ENCODE measurements around the gene ARHGEF11. TPM values are rescaled to one million over a fixed set of nuclear protein-coding genes. Genes with fewer than 3 reads are reported as not detected.

Gene ARHGEF11
- total RNA-seq, 1 experiment from 2014 or later = 25.3 TPM

DNA sequence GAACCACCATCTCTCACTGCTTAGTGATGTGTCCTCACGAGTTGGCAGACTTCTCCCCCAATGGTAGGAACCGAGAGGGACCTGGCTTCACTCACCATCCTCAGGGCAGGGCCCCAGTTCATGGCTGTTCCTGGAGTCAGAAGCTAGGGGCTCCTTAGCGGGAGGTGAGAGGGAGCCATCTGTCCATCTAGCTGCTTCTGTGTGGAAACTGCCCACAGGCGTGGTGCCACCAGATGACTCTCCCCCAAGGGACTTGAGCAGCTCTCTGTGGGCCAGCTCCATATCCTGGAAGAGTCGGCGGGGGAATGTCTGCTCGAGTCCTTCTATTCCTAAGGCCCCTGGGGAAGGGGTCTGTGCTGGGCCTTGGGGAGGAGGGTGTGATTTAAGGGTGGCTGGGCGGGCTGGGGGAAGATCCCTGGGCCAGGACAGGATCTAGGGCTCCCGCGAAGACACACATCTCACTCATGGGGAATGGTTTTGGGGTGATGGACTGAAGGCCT, 108.8 kb downstream of the ARHGEF11 start:
- ChIA-PET POLR2A (ENCODE audit: low non-redundant PET) (interaction anchor here (0.5 kb wide), 1 partner anchor 115 kb away, joined by 3 read pairs; no protein-coding TSS in a partner anchor), CTCF (interaction anchor here (0.6 kb wide), 1 partner anchor 42 kb away, joined by 4 read pairs; no protein-coding TSS in a partner anchor)
- Histone ChIP-seq H3K4me3 (ENCODE audit: low read depth, low read length, poor library complexity, severe bottlenecking) (no peak overlapping the region), H3K4me1 (ENCODE audit: insufficient read depth, low read length, poor library complexity, severe bottlenecking) (no peaks in the 10 kb centered on the region), H3K27me3 (replicated peaks; ENCODE audit: insufficient read depth, low read depth, low read length, poor library complexity) (no peaks in the 10 kb centered on the region), H3K27ac (ENCODE audit: low read depth, low read length, poor library complexity, severe bottlenecking) (no peak overlapping the region), H3K36me3 (ENCODE audit: insufficient read depth, low read length, poor library complexity, severe bottlenecking) (peaks cover 5% of the 10 kb centered on the region), H3K9me3 (ENCODE audit: low read depth, low read length, poor library complexity, severe bottlenecking) (no peaks in the 10 kb centered on the region)
- intact Hi-C loops (cut with micrococcal nuclease; ENCODE audit: unreplicated experiment) = no loop called here
- no TSS peak for BruUV-seq (replicated peaks)
- TF ChIP-seq, protein P1, sequence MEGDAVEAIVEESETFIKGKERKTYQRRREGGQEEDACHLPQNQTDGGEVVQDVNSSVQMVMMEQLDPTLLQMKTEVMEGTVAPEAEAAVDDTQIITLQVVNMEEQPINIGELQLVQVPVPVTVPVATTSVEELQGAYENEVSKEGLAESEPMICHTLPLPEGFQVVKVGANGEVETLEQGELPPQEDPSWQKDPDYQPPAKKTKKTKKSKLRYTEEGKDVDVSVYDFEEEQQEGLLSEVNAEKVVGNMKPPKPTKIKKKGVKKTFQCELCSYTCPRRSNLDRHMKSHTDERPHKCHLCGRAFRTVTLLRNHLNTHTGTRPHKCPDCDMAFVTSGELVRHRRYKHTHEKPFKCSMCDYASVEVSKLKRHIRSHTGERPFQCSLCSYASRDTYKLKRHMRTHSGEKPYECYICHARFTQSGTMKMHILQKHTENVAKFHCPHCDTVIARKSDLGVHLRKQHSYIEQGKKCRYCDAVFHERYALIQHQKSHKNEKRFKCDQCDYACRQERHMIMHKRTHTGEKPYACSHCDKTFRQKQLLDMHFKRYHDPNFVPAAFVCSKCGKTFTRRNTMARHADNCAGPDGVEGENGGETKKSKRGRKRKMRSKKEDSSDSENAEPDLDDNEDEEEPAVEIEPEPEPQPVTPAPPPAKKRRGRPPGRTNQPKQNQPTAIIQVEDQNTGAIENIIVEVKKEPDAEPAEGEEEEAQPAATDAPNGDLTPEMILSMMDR (conservative IDR thresholded peaks at IDR 0.05; ENCODE audit: low read depth, low read length) = no peak
- no peak for TF ChIP-seq EZH2 (IDR thresholded peaks at IDR 0.05; ENCODE audit: borderline replicate concordance, low read depth, low read length, poor library complexity, severe bottlenecking)
- no peak for DNase-seq (ENCODE audit: low spot score)

DNA sequence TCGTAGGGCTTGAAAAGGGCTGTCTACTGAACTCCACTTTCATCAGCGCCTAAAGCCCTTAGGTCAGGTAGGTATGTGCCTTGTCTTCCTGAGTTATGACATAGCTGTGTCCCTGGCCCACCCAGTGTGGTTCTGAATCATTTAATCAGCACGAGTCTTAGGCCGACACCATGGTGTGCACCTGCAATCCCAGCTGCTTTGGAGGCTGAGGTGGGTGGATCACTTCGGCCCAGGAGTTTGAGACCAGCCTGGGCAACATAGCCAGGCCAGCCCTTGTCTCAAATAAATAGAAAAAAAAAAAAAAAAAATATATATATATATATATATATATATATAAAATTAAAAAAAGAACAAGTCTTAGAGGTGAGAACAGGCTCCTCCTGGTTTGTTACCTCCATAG, 109.4 kb downstream of the ARHGEF11 start:
- BruUV-seq (replicated peaks) = no TSS peak
- no peak for TF ChIP-seq EZH2 (IDR thresholded peaks at IDR 0.05; ENCODE audit: borderline replicate concordance, low read depth, low read length, poor library complexity, severe bottlenecking)
- TF ChIP-seq, protein P1 (conservative IDR thresholded peaks at IDR 0.05; ENCODE audit: low read depth, low read length) = no peak
- Histone ChIP-seq H3K4me3 (ENCODE audit: low read depth, low read length, poor library complexity, severe bottlenecking) (no peak overlapping the region), H3K4me1 (ENCODE audit: insufficient read depth, low read length, poor library complexity, severe bottlenecking) (no peaks in the 10 kb centered on the region), H3K27me3 (replicated peaks; ENCODE audit: insufficient read depth, low read depth, low read length, poor library complexity) (no peaks in the 10 kb centered on the region), H3K9me3 (ENCODE audit: low read depth, low read length, poor library complexity, severe bottlenecking) (no peaks in the 10 kb centered on the region), H3K27ac (ENCODE audit: low read depth, low read length, poor library complexity, severe bottlenecking) (no peak overlapping the region), H3K36me3 (ENCODE audit: insufficient read depth, low read length, poor library complexity, severe bottlenecking) (peaks cover 5% of the 10 kb centered on the region)
- DNase-seq (ENCODE audit: low spot score) = no peak
- ChIA-PET POLR2A (ENCODE audit: low non-redundant PET) (interaction anchor here (0.5 kb wide), 1 partner anchor 115 kb away, joined by 3 read pairs; no protein-coding TSS in a partner anchor), CTCF (interaction anchor here (0.6 kb wide), 1 partner anchor 42 kb away, joined by 4 read pairs; no protein-coding TSS in a partner anchor)
- intact Hi-C loops (cut with micrococcal nuclease; ENCODE audit: unreplicated experiment) = no loop called here

DNA sequence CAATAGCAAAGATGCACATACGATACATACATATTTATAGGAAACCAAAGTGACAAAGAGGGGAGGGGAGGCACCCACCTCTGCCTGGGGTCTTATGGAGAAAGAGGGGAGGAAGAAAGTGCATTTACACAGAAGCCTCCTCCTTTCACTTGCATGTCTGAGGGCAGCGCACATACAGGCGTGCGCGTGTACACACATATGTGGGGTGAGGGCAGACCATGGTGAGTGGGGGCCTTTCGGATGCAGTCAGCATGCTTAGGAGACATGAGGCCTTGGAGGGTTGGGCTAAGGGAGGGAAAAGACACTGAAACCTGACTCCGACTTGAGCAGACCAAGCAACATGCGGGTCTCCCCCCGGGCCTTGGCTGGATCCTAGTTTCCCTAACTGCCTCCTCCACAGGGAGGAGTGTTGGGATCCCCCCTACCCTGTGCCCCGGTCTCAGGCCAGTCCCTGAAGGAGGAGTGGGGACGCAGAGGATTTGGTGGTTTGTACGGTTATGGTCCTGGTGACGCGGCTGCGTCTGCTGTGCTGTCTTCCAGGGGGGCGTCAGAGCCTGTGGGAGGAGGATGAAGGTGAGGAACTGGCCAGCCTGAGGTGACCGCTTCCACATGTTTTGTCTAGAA, 109.9 kb downstream of the ARHGEF11 start:
- CTCF ChIA-PET = no interaction called here
- Histone ChIP-seq H3K36me3 (ENCODE audit: insufficient read depth, low read length, poor library complexity, severe bottlenecking) (peaks cover 5% of the 10 kb centered on the region), H3K4me3 (ENCODE audit: low read depth, low read length, poor library complexity, severe bottlenecking) (no peak overlapping the region), H3K27me3 (replicated peaks; ENCODE audit: insufficient read depth, low read depth, low read length, poor library complexity) (no peaks in the 10 kb centered on the region), H3K4me1 (ENCODE audit: insufficient read depth, low read length, poor library complexity, severe bottlenecking) (no peaks in the 10 kb centered on the region), H3K9me3 (ENCODE audit: low read depth, low read length, poor library complexity, severe bottlenecking) (no peaks in the 10 kb centered on the region), H3K27ac (ENCODE audit: low read depth, low read length, poor library complexity, severe bottlenecking) (no peak overlapping the region)
- no TSS peak for BruUV-seq (replicated peaks)
- intact Hi-C loops (cut with micrococcal nuclease; ENCODE audit: unreplicated experiment) = no loop called here
- no peak for DNase-seq (ENCODE audit: low spot score)
- TF ChIP-seq, protein P1 (conservative IDR thresholded peaks at IDR 0.05; ENCODE audit: low read depth, low read length) = no peak
- TF ChIP-seq EZH2 (IDR thresholded peaks at IDR 0.05; ENCODE audit: borderline replicate concordance, low read depth, low read length, poor library complexity, severe bottlenecking) = no peak
- POLR2A ChIA-PET (ENCODE audit: low non-redundant PET) = no interaction called here
